Forelimb muscle (tissue), 1 donor: Measurements from ENCODE around the gene PARP1. TPM values are rescaled to one million over a fixed set of nuclear protein-coding genes. Genes with fewer than 3 reads are reported as not detected.

Experiments used
- DNase-seq: peaks from one replicate; pipeline ENCODE4 v3.0.0-alpha.2; 2013; ENCODE audit warnings: low read depth
- polyA plus RNA-seq: library from polyadenylated mRNA; unstranded; fragments of 120-200 nt; gene quantifications from one replicate; pipeline ENCODE4 v1.2.1, GENCODE V29; 2013; ENCODE audit not compliant: insufficient read length

Gene PARP1
- polyA plus RNA-seq, 1 donor, result 95.9 TPM

GRCh38 chr1:226378071-226378470 is 29.8 kb downstream of the PARP1 start:
- no peak for DNase-seq

GRCh38 chr1:226376300-226376699 is 31.6 kb downstream of the PARP1 start:
- DNase-seq, result no peak

- DNase-seq, result no peak
Observed at GRCh38 chr1:226373376-226373775, 34.5 kb downstream of the PARP1 start.

- DNase-seq, result no peak
Observed at GRCh38 chr1:226372885-226373284, 35.0 kb downstream of the PARP1 start.

- DNase-seq, result no peak
Observed at GRCh38 chr1:226371866-226372490, 35.9 kb downstream of the PARP1 start.

GRCh38 chr1:226371027-226371694 is 36.7 kb downstream of the PARP1 start:
- DNase-seq, result no peak

GRCh38 chr1:226370144-226370923 is 37.6 kb downstream of the PARP1 start:
- no peak for DNase-seq

GRCh38 chr1:226369110-226369509 is 38.8 kb downstream of the PARP1 start:
- DNase-seq, result no peak

- DNase-seq, result no peak
Observed at GRCh38 chr1:226366290-226366689, 41.6 kb downstream of the PARP1 start.

GRCh38 chr1:226365831-226366231 is 42.1 kb downstream of the PARP1 start:
- no peak for DNase-seq

- DNase-seq, result no peak
Observed at GRCh38 chr1:226364901-226365565, 42.9 kb downstream of the PARP1 start.

- no peak for DNase-seq
Observed at GRCh38 chr1:226364514-226364899, 43.4 kb downstream of the PARP1 start.

- DNase-seq, result no peak
Observed at GRCh38 chr1:226363801-226364513, 43.9 kb downstream of the PARP1 start.

- no peak for DNase-seq
Observed at GRCh38 chr1:226362891-226363447, 44.9 kb downstream of the PARP1 start.

GRCh38 chr1:226362361-226362760 is 45.5 kb downstream of the PARP1 start:
- DNase-seq, result no peak

GRCh38 chr1:226360106-226360746 is 47.7 kb downstream of the PARP1 start:
- DNase-seq, result no peak

GRCh38 chr1:226357416-226357815 is 50.5 kb downstream of the PARP1 start:
- DNase-seq, result no peak

- peak; percentile 19 for DNase-seq
Observed at GRCh38 chr1:226355669-226356551, 52.0 kb downstream of the PARP1 start.

GRCh38 chr1:226355016-226355415 is 52.9 kb downstream of the PARP1 start:
- DNase-seq, result no peak
